Transverse colon (tissue), 4 donors: ENCODE data around the gene PLD5.
"Not testable (repeated sequence)": the region's sequence is repeated elsewhere in the genome, so short reads cannot be mapped to it uniquely, and the experiment has no call there.

ENCODE experiments used
- EP300 ChIP-seq: sonication (generic); formaldehyde crosslinking; IDR thresholded peaks from one replicate; pipeline ENCODE4 v1.6.1; 2017; ENCODE audit warnings: antibody characterized with exemption, low read depth
- POLR2A ChIP-seq: fragments of 450-650 bp; IDR thresholded peaks from one replicate; pipeline ENCODE4 v1.6.1; 2016; ENCODE audit warnings: antibody characterized with exemption, mild to moderate bottlenecking, moderate library complexity
- POLR2AphosphoS5 ChIP-seq, 3 donors: sonication (generic); formaldehyde crosslinking; IDR thresholded peaks; one replicate each; pipeline ENCODE4 v1.6.1; 2016; ENCODE audit warnings: antibody characterized with exemption in 3 of 3
- TF ChIP-seq, protein P1 (sequence below), 5 experiments: fragments of 200-600 bp in 3 of 5; fragments of 450-650 bp in 2 of 5; sonication (generic) in 3 of 5; IDR thresholded peaks; 1 replicate in 2 of 5; 2 replicates in 3 of 5; pipeline ENCODE4 v1.5.1; 2016 to 2017; ENCODE audit warnings: antibody characterized with exemption in 5 of 5, inconsistent platforms in 3 of 5, mild to moderate bottlenecking in 2 of 5, moderate library complexity in 1 of 5

- TF ChIP-seq, protein P1, sequence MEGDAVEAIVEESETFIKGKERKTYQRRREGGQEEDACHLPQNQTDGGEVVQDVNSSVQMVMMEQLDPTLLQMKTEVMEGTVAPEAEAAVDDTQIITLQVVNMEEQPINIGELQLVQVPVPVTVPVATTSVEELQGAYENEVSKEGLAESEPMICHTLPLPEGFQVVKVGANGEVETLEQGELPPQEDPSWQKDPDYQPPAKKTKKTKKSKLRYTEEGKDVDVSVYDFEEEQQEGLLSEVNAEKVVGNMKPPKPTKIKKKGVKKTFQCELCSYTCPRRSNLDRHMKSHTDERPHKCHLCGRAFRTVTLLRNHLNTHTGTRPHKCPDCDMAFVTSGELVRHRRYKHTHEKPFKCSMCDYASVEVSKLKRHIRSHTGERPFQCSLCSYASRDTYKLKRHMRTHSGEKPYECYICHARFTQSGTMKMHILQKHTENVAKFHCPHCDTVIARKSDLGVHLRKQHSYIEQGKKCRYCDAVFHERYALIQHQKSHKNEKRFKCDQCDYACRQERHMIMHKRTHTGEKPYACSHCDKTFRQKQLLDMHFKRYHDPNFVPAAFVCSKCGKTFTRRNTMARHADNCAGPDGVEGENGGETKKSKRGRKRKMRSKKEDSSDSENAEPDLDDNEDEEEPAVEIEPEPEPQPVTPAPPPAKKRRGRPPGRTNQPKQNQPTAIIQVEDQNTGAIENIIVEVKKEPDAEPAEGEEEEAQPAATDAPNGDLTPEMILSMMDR (IDR thresholded peaks at IDR 0.05), result not testable (repeated sequence)
- not testable (repeated sequence) for TF ChIP-seq EP300; POLR2A; POLR2AphosphoS5 (IDR thresholded peaks at IDR 0.05)
Measured at GRCh38 chr1:242058582-242058981, 465.9 kb downstream of the PLD5 start.
